Dedifferentiated amniotic fluid mesenchymal stem cell (primary cell): ENCODE measurements around the gene HAPSTR1.
"Not testable (repeated sequence)": the region's sequence is repeated elsewhere in the genome, so short reads cannot be mapped to it uniquely, and the experiment has no call there.

Experiments
- DNase-seq: peaks from one replicate; pipeline ENCODE4 v3.0.0-alpha.2; 2016; ENCODE audit errors: extremely low spot score

Gene HAPSTR1

GRCh38 chr16:9071377-9071776 is 20.1 kb upstream of the HAPSTR1 start:
- no peak for DNase-seq

GRCh38 chr16:9072806-9073341 is 18.6 kb upstream of the HAPSTR1 start:
- peak; percentile 56 for DNase-seq

GRCh38 chr16:9075299-9076071 is 16.0 kb upstream of the HAPSTR1 start:
- DNase-seq = no peak

- no peak for DNase-seq
Observed at GRCh38 chr16:9077091-9077809, 14.2 kb upstream of the HAPSTR1 start.

- DNase-seq = not testable (repeated sequence)
Observed at GRCh38 chr16:9078467-9079429, 12.7 kb upstream of the HAPSTR1 start.

GRCh38 chr16:9079430-9079812 is 12.0 kb upstream of the HAPSTR1 start:
- no peak for DNase-seq

- DNase-seq = no peak
Observed at GRCh38 chr16:9081158-9081557, 10.3 kb upstream of the HAPSTR1 start.

- DNase-seq = no peak
Observed at GRCh38 chr16:9081843-9082242, 9.6 kb upstream of the HAPSTR1 start.

GRCh38 chr16:9082422-9082821 is 9.0 kb upstream of the HAPSTR1 start:
- no peak for DNase-seq

GRCh38 chr16:9087733-9088132 is 3.7 kb upstream of the HAPSTR1 start:
- not testable (repeated sequence) for DNase-seq

- DNase-seq = no peak
Observed at GRCh38 chr16:9088848-9089247, 2.6 kb upstream of the HAPSTR1 start.

- DNase-seq = no peak
Observed at GRCh38 chr16:9089660-9090059, 1.8 kb upstream of the HAPSTR1 start.

- DNase-seq = no peak
Observed at GRCh38 chr16:9090101-9090959, 1.1 kb upstream of the HAPSTR1 start.

- DNase-seq = no peak
Observed at GRCh38 chr16:9091867-9092281, 430 bp downstream of the HAPSTR1 start.

GRCh38 chr16:9092282-9092977 is 986 bp downstream of the HAPSTR1 start:
- no peak for DNase-seq

- DNase-seq = no peak
Observed at GRCh38 chr16:9092978-9093344, 1.5 kb downstream of the HAPSTR1 start.

- DNase-seq = no peak
Observed at GRCh38 chr16:9094011-9094846, 2.8 kb downstream of the HAPSTR1 start.

GRCh38 chr16:9095171-9095570 is 3.7 kb downstream of the HAPSTR1 start:
- DNase-seq = no peak

- no peak for DNase-seq
Observed at GRCh38 chr16:9095656-9096397, 4.4 kb downstream of the HAPSTR1 start.
